ENCODE measurements around the gene FITM1.

Gene FITM1

GRCh38 chr14:24141097-24141880 lies 10.8 kb downstream of the FITM1 start, which contains the start of gene EMC9:
Gene EMC9 (minus strand): TSS chr14:24141591. CDS start chr14:24141304, 287 bp downstream.
- peak; percentile 99 for DNase-seq

GRCh38 chr14:24143511-24143910 lies 13.1 kb downstream of the FITM1 start:
- no peak for DNase-seq

GRCh38 chr14:24144451-24144850 lies 14.0 kb downstream of the FITM1 start:
- DNase-seq: no peak

GRCh38 chr14:24145219-24145618 lies 14.8 kb downstream of the FITM1 start:
- no peak for DNase-seq

- no peak for DNase-seq
Measured at GRCh38 chr14:24145690-24146452, 15.4 kb downstream of the FITM1 start.

- peak; percentile 96 for DNase-seq
Measured at GRCh38 chr14:24146453-24146977, 16.1 kb downstream of the FITM1 start, which contains the start of gene PSME2. Gene PSME2 (minus strand): TSS chr14:24146610. CDS start chr14:24146581, 29 bp downstream.

- DNase-seq: peak; percentile 97
Measured at GRCh38 chr14:24146978-24147760, 16.7 kb downstream of the FITM1 start, which contains the start of gene RNF31. Gene RNF31 (plus strand): TSS chr14:24147498. CDS start chr14:24147699, 201 bp downstream.

GRCh38 chr14:24147761-24148428 lies 17.4 kb downstream of the FITM1 start:
- DNase-seq: peak; percentile 59

- DNase-seq: no peak
Measured at GRCh38 chr14:24149302-24149969, 19.0 kb downstream of the FITM1 start.

- DNase-seq: no peak
Measured at GRCh38 chr14:24150061-24150460, 19.6 kb downstream of the FITM1 start.

- no peak for DNase-seq
Measured at GRCh38 chr14:24150567-24150966, 20.1 kb downstream of the FITM1 start.

GRCh38 chr14:24150993-24151392 lies 20.5 kb downstream of the FITM1 start:
- DNase-seq: no peak

- DNase-seq: no peak
Measured at GRCh38 chr14:24151404-24152080, 21.1 kb downstream of the FITM1 start.

- DNase-seq: no peak
Measured at GRCh38 chr14:24155100-24155499, 24.6 kb downstream of the FITM1 start.

- no peak for DNase-seq
Measured at GRCh38 chr14:24156840-24157239, 26.4 kb downstream of the FITM1 start.

- DNase-seq: no peak
Measured at GRCh38 chr14:24157331-24157730, 26.9 kb downstream of the FITM1 start.

- no peak for DNase-seq
Measured at GRCh38 chr14:24159777-24160498, 29.5 kb downstream of the FITM1 start.

- no peak for DNase-seq
Measured at GRCh38 chr14:24160499-24160849, 30.0 kb downstream of the FITM1 start.

- peak; percentile 94 for DNase-seq
Measured at GRCh38 chr14:24160850-24161804, 30.7 kb downstream of the FITM1 start, which contains the start of gene IRF9. Gene IRF9 (plus strand): TSS chr14:24161265. CDS start chr14:24162145, 880 bp downstream.
